Suppressor macrophage treated with lipopolysaccharide for 4 hours (primary cell): ENCODE data around the gene HP1BP3.

ENCODE experiments used
- DNase-seq: peaks from one replicate; pipeline ENCODE4 v3.0.0-alpha.2; 2020

HP1BP3 gene

GRCh38 chr1:20710469-20711284 is 76.4 kb downstream of the HP1BP3 start:
- no peak for DNase-seq

GRCh38 chr1:20709868-20710267 is 77.2 kb downstream of the HP1BP3 start:
- DNase-seq: no peak

GRCh38 chr1:20708891-20709290 is 78.2 kb downstream of the HP1BP3 start:
- no peak for DNase-seq

- DNase-seq: no peak
Measured at GRCh38 chr1:20708057-20708456, 79.0 kb downstream of the HP1BP3 start.

GRCh38 chr1:20706841-20707240 is 80.3 kb downstream of the HP1BP3 start:
- no peak for DNase-seq

GRCh38 chr1:20705203-20705755 is 81.8 kb downstream of the HP1BP3 start:
- DNase-seq: no peak

- DNase-seq: no peak
Measured at GRCh38 chr1:20704390-20705202, 82.5 kb downstream of the HP1BP3 start.

- no peak for DNase-seq
Measured at GRCh38 chr1:20703124-20703756, 83.9 kb downstream of the HP1BP3 start.

- no peak for DNase-seq
Measured at GRCh38 chr1:20702416-20702815, 84.7 kb downstream of the HP1BP3 start.

GRCh38 chr1:20701847-20702246 is 85.3 kb downstream of the HP1BP3 start:
- no peak for DNase-seq

GRCh38 chr1:20701446-20701845 is 85.7 kb downstream of the HP1BP3 start:
- DNase-seq: no peak

- DNase-seq: no peak
Measured at GRCh38 chr1:20700636-20701215, 86.4 kb downstream of the HP1BP3 start.

- no peak for DNase-seq
Measured at GRCh38 chr1:20699558-20699957, 87.5 kb downstream of the HP1BP3 start.

GRCh38 chr1:20698195-20698910 is 88.8 kb downstream of the HP1BP3 start:
- no peak for DNase-seq

- DNase-seq: no peak
Measured at GRCh38 chr1:20697563-20697962, 89.5 kb downstream of the HP1BP3 start.

GRCh38 chr1:20696397-20697333 is 90.4 kb downstream of the HP1BP3 start:
- DNase-seq: peak; percentile 93

- DNase-seq: no peak
Measured at GRCh38 chr1:20695515-20695914, 91.6 kb downstream of the HP1BP3 start.

- DNase-seq: no peak
Measured at GRCh38 chr1:20693623-20694022, 93.5 kb downstream of the HP1BP3 start.
